Measurements from ENCODE around the gene SLFN12.
"Not testable (repeated sequence)": the region's sequence is repeated elsewhere in the genome, so short reads cannot be mapped to it uniquely, and the experiment has no call there.

The SLFN12 gene

GRCh38 chr17:35423761-35424160 is 8.5 kb downstream of the SLFN12 start:
- DNase-seq (ENCODE audit: low read depth): no peak
- no peak overlapping the region for H3K4me3 ChIP-seq (ENCODE audit: low read depth, low read length)
- no peak for TF ChIP-seq MAX (IDR thresholded peaks at IDR 0.05; ENCODE audit: low read depth, low read length)
- no peak for TF ChIP-seq CTCF (IDR thresholded peaks at IDR 0.05; ENCODE audit: low read depth, low read length)
- TF ChIP-seq MYC (IDR thresholded peaks at IDR 0.05; ENCODE audit: low read depth, low read length): no peak
- TF ChIP-seq POLR2A (IDR thresholded peaks at IDR 0.05; ENCODE audit: extremely low read depth, insufficient read length): no peak

- not testable (repeated sequence) for H3K4me3 ChIP-seq (ENCODE audit: low read depth, low read length); DNase-seq (ENCODE audit: low read depth)
These were observed 11.2 kb downstream of the SLFN12 start for GRCh38 chr17:35421069-35421468.

GRCh38 chr17:35416659-35417058 is 15.6 kb downstream of the SLFN12 start:
- no peak for TF ChIP-seq CTCF (IDR thresholded peaks at IDR 0.05; ENCODE audit: low read depth, low read length)
- TF ChIP-seq MAX (IDR thresholded peaks at IDR 0.05; ENCODE audit: low read depth, low read length): no peak
- no peak for TF ChIP-seq POLR2A (IDR thresholded peaks at IDR 0.05; ENCODE audit: extremely low read depth, insufficient read length)
- no peak overlapping the region for H3K4me3 ChIP-seq (ENCODE audit: low read depth, low read length)
- no peak for DNase-seq (ENCODE audit: low read depth)

GRCh38 chr17:35414707-35415106 is 17.6 kb downstream of the SLFN12 start:
- not testable (repeated sequence) for H3K4me3 ChIP-seq (ENCODE audit: low read depth, low read length); DNase-seq (ENCODE audit: low read depth)

GRCh38 chr17:35414247-35414646 is 18.1 kb downstream of the SLFN12 start:
- no peak for TF ChIP-seq CTCF (IDR thresholded peaks at IDR 0.05; ENCODE audit: low read depth, low read length)
- no peak for TF ChIP-seq POLR2A (IDR thresholded peaks at IDR 0.05; ENCODE audit: extremely low read depth, insufficient read length)
- TF ChIP-seq MYC (IDR thresholded peaks at IDR 0.05; ENCODE audit: low read depth, low read length): no peak
- TF ChIP-seq MAX (IDR thresholded peaks at IDR 0.05; ENCODE audit: low read depth, low read length): no peak
- no peak overlapping the region for H3K4me3 ChIP-seq (ENCODE audit: low read depth, low read length)
- no peak for DNase-seq (ENCODE audit: low read depth)

GRCh38 chr17:35407531-35407930 is 24.8 kb downstream of the SLFN12 start:
- H3K4me3 ChIP-seq (ENCODE audit: low read depth, low read length): no peak overlapping the region
- no peak for DNase-seq (ENCODE audit: low read depth)
- TF ChIP-seq MYC (IDR thresholded peaks at IDR 0.05; ENCODE audit: low read depth, low read length) (no peak), MAX (IDR thresholded peaks at IDR 0.05; ENCODE audit: low read depth, low read length) (no peak), POLR2A (IDR thresholded peaks at IDR 0.05; ENCODE audit: extremely low read depth, insufficient read length) (no peak), CTCF (IDR thresholded peaks at IDR 0.05; ENCODE audit: low read depth, low read length) (no peak)

GRCh38 chr17:35406568-35406967 is 25.7 kb downstream of the SLFN12 start:
- TF ChIP-seq CTCF (IDR thresholded peaks at IDR 0.05; ENCODE audit: low read depth, low read length): no peak
- TF ChIP-seq MAX (IDR thresholded peaks at IDR 0.05; ENCODE audit: low read depth, low read length): no peak
- TF ChIP-seq MYC (IDR thresholded peaks at IDR 0.05; ENCODE audit: low read depth, low read length): no peak
- TF ChIP-seq POLR2A (IDR thresholded peaks at IDR 0.05; ENCODE audit: extremely low read depth, insufficient read length): no peak
- H3K4me3 ChIP-seq (ENCODE audit: low read depth, low read length): no peak overlapping the region
- no peak for DNase-seq (ENCODE audit: low read depth)
